ENCODE data around the gene PCGF2.
A peak's percentile ranks its signal among the peaks of the same experiment; 100 is the strongest.
"Not testable (repeated sequence)": the region's sequence is repeated elsewhere in the genome, so short reads cannot be mapped to it uniquely, and the experiment has no call there.

PCGF2 gene

DNA sequence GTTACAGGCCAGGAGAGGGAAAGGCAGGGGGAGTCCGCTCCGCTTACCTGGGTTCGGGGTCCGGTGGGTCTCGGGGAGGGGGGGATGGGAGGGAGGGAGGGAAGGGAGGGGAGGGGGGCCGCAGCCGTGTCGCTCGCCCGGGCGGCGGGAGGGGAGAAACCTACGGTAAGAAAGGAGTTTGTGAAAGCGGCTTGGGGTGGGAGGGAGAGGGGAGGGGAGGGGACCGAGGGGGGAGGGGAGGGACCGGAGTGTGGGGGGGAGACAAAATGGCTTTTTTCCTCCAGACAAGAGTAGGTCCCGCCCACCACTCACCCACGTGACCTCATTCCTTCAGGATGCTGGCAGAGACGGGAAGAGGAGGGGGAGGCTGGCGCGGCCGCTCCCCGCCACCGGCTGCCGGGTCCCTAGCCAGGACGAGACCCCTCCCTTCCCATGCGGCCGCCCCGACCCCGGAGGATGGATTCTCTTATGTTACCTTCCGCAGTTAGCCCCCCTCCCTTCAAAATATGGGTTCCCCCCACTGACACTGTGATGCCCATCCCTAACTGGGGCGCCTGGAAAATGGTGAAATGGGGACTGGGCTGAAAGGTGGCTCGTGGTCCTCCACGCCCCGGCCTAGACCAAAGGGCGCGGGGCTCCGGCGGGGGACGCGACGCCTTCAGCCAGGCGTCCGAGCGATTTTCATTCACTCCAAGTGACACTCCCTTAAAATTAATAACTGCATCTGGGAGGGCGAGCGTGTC lies at the start of gene PCGF2:
Gene PCGF2, minus strand, starts transcription at position 188 of the 743 bp plus-strand sequence. CDS start 7,934 bp downstream, outside the sequence.
- no peak for DNase-seq

DNA sequence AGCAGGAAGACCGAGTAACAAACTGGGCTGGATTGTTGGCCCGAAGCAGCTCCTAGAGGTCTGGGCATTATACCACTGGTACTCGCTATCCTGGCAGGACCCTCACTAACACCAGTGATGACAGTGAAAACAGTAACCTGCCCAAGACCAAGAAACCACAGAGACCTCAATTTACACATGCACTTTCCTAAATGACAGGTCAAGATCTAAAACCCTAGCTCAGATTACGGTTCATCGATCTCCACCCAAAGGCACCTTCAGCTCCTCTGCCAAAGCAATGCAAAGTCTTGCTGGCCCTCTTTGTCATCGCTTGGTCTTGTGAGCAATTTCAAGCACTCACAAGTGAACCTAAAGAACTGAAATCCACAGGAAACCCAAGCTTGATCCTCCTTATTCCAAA lies 49.7 kb upstream of the PCGF2 start:
- no peak for DNase-seq

DNA sequence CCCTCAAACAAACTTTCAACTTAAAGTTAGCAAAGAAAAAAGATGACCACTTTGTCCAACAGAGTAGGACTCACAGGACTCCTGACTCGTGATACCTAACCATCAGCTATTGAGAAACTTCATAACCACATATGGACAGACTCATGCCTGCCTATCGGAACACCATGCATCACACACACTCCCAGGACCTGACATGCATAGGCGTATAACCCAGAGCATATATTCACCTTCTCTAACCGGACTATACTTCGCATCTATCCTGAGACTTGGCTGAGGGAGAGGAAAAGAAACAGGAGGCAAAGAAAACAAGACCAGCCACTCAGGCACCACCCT lies 49.0 kb upstream of the PCGF2 start:
- no peak for DNase-seq

DNA sequence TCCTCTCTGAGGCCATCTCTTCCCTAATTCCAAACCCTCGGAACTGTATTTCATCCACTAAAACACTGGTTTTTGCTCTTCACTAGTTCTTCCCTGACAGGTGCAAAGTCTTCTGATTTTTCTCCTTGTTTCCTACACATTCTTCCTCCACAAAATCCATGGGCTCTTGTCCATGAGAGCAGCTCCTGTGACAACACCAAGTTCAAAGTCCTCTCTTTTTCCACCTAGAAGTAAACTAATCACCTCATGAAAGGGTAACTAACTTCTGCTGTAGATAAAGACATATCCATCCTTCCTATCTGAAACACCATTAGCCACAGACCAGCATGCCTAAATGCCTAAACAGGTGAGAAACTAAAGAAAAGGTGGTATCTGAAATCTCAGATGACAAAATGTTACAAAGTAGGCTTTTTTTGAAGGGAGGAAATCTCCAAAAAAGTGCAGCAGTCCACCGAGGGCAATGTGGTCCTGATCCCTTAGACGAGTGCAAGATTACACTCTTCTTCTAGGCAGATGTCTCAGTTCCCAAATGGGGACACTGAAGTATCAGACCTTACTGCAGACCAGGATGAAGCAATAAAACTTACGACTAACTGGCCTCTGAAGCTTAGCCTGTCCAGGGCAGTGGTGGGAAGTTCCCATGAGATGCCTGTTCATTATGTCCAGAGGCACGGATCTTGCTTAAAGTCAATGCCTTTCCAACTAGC lies 48.5 kb upstream of the PCGF2 start:
- DNase-seq: no peak

DNA sequence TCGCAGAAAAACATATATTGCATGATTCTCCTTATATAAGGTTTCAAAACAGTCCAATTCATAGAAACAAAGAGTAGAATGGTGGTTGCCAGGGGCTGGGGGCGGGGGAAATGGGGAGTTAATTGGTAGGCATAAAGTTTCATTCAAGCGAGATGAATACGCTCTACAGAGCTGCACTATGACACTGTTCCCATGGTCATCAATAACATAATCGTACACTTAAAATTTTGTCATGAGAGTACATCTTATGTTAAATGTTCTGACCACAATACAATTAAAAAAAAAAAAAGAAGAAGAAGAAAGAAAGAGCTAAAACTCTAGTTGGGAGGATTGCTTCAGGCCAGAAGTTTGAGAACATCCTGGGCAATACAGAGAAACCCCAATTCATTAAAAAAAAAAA lies 46.1 kb upstream of the PCGF2 start:
- DNase-seq: no peak

DNA sequence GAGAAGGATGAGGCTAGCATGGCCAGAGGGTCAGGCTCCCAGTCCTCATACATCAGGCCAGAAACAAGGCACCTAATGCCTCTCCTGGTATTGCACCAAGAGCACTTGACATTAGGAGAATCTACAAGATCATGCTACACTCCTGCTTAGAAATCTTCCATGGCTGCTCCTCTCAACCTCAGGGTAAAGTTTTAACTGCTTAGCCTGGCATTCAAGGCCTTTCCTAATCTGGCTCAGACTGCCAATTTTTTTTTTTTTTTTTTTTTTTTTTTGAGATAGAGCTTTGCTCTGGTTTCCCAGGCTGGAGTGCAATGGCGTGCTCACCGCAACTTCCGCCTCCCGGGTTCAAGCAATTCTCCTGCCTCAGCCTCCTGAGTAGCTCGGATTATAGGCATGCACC lies 43.0 kb upstream of the PCGF2 start:
- no peak for DNase-seq

DNA sequence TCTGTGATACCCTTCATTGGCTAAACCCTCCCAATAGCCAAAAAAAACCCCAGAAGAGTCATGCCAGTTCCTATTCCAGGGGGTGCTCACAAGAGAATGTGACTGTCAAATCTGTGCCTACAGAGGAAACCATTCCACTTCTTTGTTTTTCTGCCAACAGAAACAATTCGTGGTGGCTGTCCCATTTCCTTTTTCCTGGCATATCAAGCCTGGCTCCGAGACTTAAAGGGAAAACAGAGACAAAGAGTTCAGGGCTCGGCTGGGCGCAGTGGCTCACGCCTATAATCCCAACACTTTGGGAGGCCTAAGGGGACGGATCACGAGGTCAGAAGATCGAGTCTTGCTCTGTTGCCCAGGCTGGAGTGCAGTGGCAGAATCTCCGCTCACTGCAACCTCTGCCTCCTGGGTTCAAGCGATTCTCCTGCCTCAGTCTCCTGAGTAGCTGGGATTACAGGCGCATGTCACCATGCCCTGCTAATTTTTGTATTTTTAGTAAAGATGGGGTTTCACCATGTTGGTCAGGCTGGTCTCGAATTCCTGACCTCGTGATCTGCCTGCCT lies 42.1 kb upstream of the PCGF2 start:
- DNase-seq: not testable (repeated sequence)

DNA sequence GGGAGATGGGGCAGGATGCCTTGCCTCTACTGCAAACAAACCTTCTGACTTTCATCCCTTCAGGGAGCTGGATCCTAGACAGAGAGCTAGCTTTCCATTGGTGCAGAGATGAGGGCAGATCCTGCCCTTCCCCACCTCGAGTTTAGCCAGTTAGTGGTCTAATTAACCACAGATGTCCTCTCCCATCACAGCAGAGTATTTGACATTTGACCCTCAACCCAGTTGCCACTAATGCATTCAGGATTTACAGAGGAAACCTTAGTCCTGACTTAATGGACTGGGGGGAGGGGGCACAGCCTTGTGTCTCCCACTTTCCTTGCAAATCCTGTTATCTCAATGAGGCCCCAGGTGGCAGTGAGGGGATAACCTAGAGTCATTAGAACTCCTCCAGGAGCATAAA lies 41.0 kb upstream of the PCGF2 start:
- DNase-seq: no peak

DNA sequence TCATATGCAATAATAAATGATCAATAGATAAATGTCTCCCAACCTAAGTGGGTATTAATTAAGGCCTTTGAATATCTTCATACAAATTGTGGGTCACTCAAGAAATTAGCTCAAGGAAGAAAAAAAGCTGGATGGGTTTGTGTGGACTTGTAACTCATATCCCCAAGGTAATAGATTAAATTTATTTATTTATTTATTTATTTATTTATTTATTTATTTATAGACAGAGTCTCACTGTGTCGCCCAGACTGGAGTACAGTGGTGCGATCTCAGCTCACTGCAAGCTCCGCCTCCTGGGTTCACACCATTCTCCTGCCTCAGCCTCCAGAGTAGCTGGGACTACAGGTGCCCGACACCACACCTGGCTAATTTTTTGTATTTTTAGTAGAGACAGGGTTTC lies 39.9 kb upstream of the PCGF2 start:
- not testable (repeated sequence) for DNase-seq

DNA sequence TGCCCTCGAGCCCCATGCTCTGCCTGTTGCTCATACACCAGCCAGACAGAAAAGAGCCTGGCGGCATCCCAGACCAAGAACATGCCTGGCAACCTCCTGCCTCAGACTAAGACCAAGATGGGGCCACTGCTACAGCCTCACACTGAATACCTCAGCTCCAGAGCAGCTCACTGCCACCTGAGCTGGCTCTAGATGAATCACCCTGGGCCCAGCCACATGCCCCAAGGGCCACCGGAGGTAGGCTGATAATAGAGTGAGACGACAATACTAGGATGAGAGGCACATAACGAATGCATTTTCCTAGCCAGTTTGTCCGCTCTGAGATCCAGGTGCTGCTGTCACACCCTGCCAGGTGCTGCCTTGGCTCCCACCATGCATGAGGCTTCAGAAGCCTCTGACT lies 38.2 kb upstream of the PCGF2 start:
- no peak for DNase-seq

DNA sequence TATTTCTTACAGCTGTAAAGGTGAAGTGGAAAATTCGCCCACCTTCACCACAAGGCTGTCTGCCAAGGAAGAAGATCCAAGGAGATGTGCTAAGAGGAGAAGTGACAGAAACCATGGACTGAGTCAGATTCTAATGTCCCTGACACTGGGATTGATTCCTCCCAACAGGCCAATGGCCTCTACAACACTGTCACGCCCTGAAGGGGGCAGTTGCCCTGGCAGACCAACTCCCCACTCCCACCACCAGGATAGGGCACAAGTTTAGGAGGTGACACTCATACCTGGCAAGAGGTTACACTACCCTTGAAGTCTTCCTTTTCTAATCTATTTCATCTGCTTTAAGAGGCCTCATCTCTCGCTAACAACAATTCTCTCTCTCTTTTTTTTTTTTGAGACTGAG lies 35.1 kb upstream of the PCGF2 start:
- no peak for DNase-seq

DNA sequence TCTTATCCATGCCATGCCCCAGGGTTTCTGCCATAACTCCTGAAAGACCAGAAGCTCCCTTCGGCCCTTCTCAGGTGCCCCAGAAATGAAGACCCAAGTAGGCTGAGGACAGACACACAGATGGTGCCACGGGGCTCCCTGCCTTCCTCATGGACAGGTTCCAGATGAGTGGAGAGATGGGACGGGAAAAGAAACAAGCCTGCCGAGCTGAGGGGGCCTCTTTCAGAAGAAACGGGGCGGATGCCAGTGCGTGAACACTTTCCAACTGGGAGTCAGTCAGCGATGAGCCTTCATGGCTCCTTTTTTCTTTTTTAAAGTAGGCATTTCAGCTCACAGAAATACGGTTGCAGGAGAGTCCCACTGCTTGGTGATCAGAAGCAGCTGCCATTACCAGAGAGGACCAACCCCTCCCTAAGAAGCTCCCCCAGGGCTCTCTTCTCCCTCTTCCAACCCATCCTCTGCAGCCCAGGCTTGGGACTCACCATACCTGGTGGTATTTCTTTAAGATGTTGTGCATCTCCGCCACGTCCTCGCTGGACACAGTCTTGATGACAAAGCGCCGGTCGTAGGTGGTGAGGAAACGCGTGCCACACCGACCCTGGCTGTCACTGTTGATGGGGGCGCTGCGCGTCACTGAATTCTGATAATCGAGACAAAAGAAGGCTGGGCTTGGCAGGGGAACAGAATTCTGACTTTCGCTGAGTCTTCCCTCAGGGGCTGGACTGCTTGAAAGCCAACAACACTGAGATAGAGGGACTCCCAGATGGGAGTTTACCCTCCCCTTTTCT lies 32.0 kb upstream of the PCGF2 start:
- DNase-seq: no peak

DNA sequence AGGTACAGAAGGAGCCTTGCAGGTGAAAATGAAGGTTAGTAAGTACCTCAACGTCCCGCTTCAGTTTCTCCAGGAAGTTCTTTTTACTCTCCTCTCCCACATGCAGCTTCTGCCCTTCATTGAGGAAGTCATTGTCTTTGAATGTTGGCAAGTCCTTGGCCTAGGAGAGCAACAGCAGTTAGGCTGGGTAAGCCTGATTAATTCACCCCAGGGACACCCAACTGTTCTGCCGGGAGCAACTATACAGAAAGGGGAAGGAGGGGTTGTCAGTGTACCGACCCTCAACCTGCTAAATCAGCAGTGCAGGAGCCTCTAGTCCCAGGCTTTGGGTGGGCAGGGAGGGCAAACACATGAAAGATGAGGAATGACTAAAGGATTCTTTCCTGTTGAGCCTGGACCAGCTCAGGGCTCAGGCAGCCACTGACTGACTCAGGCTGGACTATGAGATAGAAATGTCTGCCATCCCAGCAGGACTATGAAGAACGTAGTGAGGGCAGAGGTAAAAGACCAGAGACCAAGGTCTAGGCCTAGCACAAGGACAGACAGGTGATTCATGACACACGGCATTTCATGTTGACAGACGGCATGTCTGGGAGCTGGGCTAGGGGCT lies 29.6 kb upstream of the PCGF2 start:
- no peak for DNase-seq

DNA sequence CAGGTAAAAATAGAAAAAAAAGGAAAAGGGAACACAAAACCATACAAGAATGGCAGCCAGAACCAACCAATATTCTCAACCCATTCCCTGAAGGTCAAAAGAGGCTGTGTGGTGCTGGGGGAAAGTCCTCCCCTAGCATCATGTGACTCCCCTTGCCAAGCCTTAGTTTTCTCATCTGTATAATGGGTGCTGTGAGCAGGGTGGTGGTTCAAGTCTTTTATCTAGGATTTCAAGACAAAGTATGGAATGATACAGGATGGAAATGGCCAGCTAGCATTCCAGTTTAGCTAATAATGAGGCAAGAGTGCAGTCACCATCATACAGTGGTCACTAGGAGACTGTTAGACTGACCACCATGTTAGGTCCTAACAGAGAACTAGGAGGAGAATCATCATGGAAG lies 25.1 kb upstream of the PCGF2 start:
- DNase-seq: no peak

DNA sequence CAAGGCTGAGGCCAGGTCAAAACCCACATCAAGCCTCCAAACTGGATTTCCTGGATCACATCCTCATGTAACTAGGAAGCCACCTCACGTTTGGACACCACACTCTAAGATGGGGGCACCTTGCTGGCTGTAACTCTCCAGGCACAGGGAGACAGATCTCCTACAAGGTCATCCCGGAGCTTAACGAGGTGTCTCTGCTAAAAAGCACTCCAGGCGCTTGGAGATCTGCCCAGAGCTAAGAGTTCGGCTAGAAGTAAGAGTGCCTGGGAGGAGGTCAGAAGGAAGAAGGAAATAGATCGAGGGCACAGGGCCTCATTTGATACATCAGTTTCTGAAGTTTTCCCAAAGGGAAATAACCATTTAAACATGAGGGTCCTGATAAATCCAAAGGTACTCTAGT lies 20.3 kb upstream of the PCGF2 start:
- no peak for DNase-seq

DNA sequence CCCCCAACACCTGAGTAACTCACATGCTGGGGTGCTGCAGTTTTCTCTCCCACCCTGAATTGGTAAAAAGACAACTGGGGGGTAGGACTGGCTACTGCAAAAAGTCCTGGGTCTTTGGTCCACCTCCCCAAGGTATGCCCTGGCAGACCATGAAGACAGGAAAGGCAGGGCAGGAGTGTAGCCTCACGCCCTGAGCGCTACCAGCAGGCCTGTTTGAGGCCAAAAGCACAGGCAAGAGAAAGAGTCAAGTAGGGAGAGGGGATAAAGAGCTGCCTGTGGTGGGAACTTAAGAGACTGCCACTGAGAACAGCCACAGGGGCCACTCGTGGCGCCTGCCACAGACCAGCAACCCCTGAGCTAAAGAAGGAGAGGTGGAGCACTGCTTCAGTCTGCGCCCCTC lies 18.2 kb upstream of the PCGF2 start:
- no peak for DNase-seq

DNA sequence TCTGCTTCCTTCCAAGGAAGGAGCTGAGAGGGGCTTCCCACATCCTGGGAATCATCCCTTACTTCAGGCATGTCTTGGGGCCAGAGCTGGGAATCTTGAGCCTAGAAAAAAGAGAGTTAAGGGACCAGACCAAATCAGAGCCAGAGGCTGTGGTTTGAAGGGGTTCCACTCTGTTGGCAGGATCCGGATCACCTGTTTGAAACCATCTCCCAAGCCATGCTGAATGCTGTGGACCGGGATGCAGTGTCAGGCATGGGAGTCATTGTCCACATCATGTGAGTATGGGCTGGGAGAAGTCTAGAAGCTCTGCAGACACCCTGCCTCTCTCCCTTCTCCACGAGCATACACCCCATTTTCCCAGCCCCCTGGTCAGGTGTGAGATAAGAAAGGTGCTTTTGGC lies 14.1 kb upstream of the PCGF2 start:
- DNase-seq: no peak

DNA sequence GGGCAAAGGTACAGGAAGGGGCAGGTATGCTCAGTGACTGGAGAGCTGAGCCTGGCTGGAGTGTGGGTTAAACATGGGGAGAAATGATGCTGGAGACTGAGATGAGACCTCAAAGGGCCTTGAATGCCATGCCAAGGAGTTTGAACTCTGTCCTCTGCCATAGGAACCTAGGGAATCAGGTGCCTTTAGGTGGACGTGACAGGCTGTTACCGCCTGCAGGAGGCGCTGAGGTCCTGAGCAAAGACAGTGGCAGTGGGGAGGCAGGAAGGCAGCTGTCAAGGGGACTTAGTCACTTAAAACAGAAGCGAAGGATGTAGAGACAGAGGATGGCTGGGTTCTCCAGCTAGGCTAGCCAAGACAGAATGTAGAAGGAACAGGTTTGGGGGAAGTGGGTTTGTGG lies 13.5 kb upstream of the PCGF2 start:
- DNase-seq: peak; percentile 46

DNA sequence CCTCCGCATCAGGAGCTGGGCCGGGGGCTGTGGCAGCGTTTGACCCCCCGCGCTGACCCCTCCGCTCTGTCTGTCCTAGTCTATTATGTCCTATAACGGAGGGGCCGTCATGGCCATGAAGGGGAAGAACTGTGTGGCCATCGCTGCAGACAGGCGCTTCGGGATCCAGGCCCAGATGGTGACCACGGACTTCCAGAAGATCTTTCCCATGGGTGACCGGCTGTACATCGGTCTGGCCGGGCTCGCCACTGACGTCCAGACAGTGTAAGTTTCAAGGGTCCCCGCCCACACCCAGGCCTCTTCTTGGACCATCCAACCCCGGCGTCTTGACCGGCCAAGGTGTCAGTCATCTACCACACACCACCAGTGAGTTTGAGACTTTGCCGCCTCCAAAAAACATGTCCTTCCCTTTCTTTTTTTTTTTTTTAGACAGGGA lies 5.0 kb upstream of the PCGF2 start:
- no peak for DNase-seq

DNA sequence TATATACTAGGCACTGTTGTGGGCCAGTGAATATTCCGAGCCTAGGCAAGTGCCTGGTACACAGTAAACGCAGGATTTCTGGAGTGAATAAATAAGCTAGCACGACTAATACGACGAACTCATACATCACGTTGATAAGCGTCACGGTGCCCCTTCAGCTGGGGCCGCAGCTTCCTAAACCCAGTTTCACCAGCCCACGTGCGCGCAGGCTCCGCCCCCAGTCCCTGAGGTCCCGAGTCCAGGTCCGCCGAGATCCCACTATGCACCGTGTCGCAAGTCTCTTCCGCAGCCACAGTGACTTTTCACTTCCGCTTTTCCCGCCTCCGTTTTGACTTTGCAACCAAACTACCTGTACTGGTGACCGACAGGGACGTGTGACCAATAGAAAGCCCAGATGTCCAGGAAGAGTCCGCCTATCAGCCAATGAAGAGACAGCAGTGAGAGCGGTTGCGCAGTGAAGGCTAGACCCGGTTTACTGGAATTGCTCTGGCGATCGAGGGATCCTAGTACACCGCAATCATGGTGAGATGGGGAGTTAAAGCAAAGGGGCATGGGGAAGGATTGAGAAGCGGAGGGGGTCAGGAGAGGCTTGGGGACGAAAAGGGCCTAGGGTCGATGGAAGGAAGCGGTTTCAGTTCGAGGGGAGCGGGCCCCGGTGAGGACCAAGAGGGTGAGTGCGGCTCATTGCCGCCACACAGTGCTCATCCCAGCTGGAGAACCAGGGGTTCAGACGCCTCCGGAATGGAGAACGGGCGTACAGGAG lies 4.4 kb upstream of the PCGF2 start, which contains the start of gene PSMB3:
Gene PSMB3, plus strand, starts transcription at position 434 of the 763 bp plus-strand sequence. Its CDS starts 86 bp downstream, at position 520.
- DNase-seq: peak; percentile 98

DNA sequence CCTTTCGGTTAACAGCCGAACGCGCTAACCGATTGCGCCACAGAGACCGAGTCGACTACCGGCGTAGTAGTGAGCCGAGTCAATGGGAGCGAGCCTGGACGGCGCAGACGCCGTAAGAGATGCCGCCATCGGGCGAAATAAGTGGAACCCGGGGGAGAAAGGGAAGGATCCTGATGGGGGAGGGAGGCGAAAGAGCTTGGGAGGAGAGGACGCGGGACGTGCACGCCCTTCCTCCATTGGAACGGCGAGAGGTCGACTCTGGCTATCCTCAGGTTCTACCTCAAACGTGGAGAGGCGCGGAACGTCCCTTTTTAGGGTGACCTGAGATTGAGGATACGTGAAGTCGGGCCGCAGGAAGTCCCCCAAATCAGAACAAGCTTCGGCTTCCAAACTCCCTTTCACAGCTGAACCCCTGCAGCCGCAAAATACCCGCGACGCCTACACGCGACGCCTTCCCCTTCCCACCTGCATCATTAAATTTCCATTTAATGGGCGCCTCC lies 3.7 kb upstream of the PCGF2 start:
- DNase-seq: peak; percentile 82
